ENCODE data around the gene EML6. TPM values are rescaled to one million over a fixed set of nuclear protein-coding genes. Genes with fewer than 3 reads are reported as not detected.
A peak's percentile ranks its signal among the peaks of the same experiment; 100 is the strongest.

EML6 gene
- total RNA-seq, 1 donor = 1.1 TPM

DNA sequence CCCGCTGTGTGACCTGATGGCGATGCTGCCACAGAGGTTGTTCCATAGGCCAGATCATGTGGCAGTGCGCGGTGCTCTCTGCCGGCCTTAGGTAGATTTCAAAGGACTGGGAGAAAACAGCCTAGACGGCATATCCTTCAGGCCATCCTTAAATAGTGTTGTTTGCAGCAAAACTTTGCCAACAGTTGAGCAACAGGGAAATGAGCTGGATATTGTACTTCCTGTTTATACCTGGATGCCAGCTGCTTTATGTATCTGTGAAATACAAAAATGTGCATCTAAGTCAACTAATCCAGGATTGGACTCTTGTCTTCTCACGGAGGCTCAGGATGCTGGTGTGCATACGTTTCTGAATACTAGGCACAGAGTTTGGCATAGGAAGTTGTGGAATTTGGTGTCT is 107.1 kb downstream of the EML6 start:
- Histone ChIP-seq H3K36me3 (ENCODE audit: insufficient read depth, low read length) (no peaks in the 10 kb centered on the region), H3K4me1 (ENCODE audit: insufficient read depth, low read length) (no peaks in the 10 kb centered on the region), H3K4me3 (ENCODE audit: insufficient read depth, low read length) (no peak overlapping the region), H3K27me3 (ENCODE audit: insufficient read depth, low read length) (peaks cover 16% of the 10 kb centered on the region), H3K27ac (ENCODE audit: low read depth, low read length) (no peak overlapping the region), H2AFZ (ENCODE audit: low read length) (no peak overlapping the region), H3K4me2 (ENCODE audit: insufficient read depth, low read length) (no peak overlapping the region), H3K79me2 (ENCODE audit: insufficient read depth, low read length) (no peaks in the 10 kb centered on the region), H4K20me1 (ENCODE audit: insufficient read depth, low read length) (no peaks in the 10 kb centered on the region), H3K9me3 (ENCODE audit: low read depth, low read length) (no peaks in the 10 kb centered on the region)
- TF ChIP-seq, protein P1, sequence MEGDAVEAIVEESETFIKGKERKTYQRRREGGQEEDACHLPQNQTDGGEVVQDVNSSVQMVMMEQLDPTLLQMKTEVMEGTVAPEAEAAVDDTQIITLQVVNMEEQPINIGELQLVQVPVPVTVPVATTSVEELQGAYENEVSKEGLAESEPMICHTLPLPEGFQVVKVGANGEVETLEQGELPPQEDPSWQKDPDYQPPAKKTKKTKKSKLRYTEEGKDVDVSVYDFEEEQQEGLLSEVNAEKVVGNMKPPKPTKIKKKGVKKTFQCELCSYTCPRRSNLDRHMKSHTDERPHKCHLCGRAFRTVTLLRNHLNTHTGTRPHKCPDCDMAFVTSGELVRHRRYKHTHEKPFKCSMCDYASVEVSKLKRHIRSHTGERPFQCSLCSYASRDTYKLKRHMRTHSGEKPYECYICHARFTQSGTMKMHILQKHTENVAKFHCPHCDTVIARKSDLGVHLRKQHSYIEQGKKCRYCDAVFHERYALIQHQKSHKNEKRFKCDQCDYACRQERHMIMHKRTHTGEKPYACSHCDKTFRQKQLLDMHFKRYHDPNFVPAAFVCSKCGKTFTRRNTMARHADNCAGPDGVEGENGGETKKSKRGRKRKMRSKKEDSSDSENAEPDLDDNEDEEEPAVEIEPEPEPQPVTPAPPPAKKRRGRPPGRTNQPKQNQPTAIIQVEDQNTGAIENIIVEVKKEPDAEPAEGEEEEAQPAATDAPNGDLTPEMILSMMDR (IDR thresholded peaks at IDR 0.05; ENCODE audit: extremely low read depth, low read depth, low read length) = no peak
- DNase-seq (ENCODE audit: insufficient read length, low spot score, missing footprints) = no peak

DNA sequence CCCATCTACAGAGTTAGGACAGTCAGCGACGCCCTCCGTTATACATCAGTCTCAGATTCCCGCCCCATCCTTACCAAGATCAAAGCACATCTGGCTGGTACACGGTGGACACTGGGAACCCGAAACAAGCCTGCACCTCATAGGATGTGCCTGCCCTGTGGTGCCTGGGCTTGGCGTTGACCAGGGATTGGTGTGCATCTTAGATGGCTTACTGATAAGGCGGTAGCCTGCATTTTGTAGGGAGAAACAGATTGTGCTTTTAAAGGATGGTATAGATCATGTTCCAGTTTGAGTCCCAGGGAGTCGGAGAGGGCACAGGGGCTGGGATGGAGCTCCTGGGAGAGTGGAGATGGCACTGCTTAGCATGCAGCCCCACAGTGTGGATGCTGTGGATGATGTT is 108.0 kb downstream of the EML6 start:
- no peak overlapping the region for H3K27ac ChIP-seq (ENCODE audit: low read depth, low read length)
- TF ChIP-seq, protein P1 (IDR thresholded peaks at IDR 0.05; ENCODE audit: extremely low read depth, low read depth, low read length) = no peak
- H3K4me2 ChIP-seq (ENCODE audit: insufficient read depth, low read length) = no peak overlapping the region
- peaks cover 11% of the 10 kb centered on the region for H3K27me3 ChIP-seq (ENCODE audit: insufficient read depth, low read length)
- H4K20me1 ChIP-seq (ENCODE audit: insufficient read depth, low read length) = no peaks in the 10 kb centered on the region
- no peaks in the 10 kb centered on the region for H3K36me3 ChIP-seq (ENCODE audit: insufficient read depth, low read length)
- no peak overlapping the region for H3K4me3 ChIP-seq (ENCODE audit: insufficient read depth, low read length)
- no peak for DNase-seq (ENCODE audit: insufficient read length, low spot score, missing footprints)
- H3K4me1 ChIP-seq (ENCODE audit: insufficient read depth, low read length) = no peaks in the 10 kb centered on the region
- no peaks in the 10 kb centered on the region for H3K79me2 ChIP-seq (ENCODE audit: insufficient read depth, low read length)
- no peaks in the 10 kb centered on the region for H3K9me3 ChIP-seq (ENCODE audit: low read depth, low read length)
- H2AFZ ChIP-seq (ENCODE audit: low read length) = no peak overlapping the region

DNA sequence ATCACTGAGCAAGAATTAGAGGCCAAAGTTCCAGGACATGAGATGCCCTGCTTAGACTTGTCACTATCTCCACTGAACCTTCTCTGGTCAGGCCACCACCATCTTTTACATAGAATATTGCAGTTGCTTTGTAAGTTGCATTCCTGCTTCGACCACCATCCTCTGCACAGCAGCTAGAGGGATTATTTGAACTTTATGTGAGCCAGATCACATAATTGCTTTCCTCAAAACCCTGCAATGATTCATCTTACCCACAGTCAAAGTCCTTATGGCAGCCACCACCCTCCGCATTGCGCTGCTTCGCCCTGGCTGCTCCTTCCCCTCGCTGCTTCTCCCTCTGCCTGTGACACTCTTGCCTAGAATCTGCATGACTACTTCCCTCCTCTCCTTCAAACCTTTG is 111.3 kb downstream of the EML6 start:
- no peak overlapping the region for H2AFZ ChIP-seq (ENCODE audit: low read length)
- H3K4me1 ChIP-seq (ENCODE audit: insufficient read depth, low read length) = peaks cover 3% of the 10 kb centered on the region
- no peak overlapping the region for H3K27ac ChIP-seq (ENCODE audit: low read depth, low read length)
- no peaks in the 10 kb centered on the region for H3K79me2 ChIP-seq (ENCODE audit: insufficient read depth, low read length)
- no peaks in the 10 kb centered on the region for H3K9me3 ChIP-seq (ENCODE audit: low read depth, low read length)
- H3K4me3 ChIP-seq (ENCODE audit: insufficient read depth, low read length) = no peak overlapping the region
- no peak overlapping the region for H3K4me2 ChIP-seq (ENCODE audit: insufficient read depth, low read length)
- peak; percentile 37 for DNase-seq (ENCODE audit: insufficient read length, low spot score, missing footprints)
- TF ChIP-seq, protein P1 (IDR thresholded peaks at IDR 0.05; ENCODE audit: extremely low read depth, low read depth, low read length) = no peak
- no peaks in the 10 kb centered on the region for H3K36me3 ChIP-seq (ENCODE audit: insufficient read depth, low read length)
- H4K20me1 ChIP-seq (ENCODE audit: insufficient read depth, low read length) = no peaks in the 10 kb centered on the region
- no peaks in the 10 kb centered on the region for H3K27me3 ChIP-seq (ENCODE audit: insufficient read depth, low read length)

GRCh38 chr2:54836477-54836876 is 113.0 kb downstream of the EML6 start:
- peak; percentile 42 for DNase-seq (ENCODE audit: insufficient read length, low spot score, missing footprints)
- H4K20me1 ChIP-seq (ENCODE audit: insufficient read depth, low read length) = no peaks in the 10 kb centered on the region
- no peak overlapping the region for H3K4me3 ChIP-seq (ENCODE audit: insufficient read depth, low read length)
- no peak overlapping the region for H3K27ac ChIP-seq (ENCODE audit: low read depth, low read length)
- H3K27me3 ChIP-seq (ENCODE audit: insufficient read depth, low read length) = no peaks in the 10 kb centered on the region
- no peaks in the 10 kb centered on the region for H3K9me3 ChIP-seq (ENCODE audit: low read depth, low read length)
- no peak overlapping the region for H3K4me2 ChIP-seq (ENCODE audit: insufficient read depth, low read length)
- H3K36me3 ChIP-seq (ENCODE audit: insufficient read depth, low read length) = no peaks in the 10 kb centered on the region
- no peaks in the 10 kb centered on the region for H3K79me2 ChIP-seq (ENCODE audit: insufficient read depth, low read length)
- no peak overlapping the region for H2AFZ ChIP-seq (ENCODE audit: low read length)
- peaks cover 3% of the 10 kb centered on the region for H3K4me1 ChIP-seq (ENCODE audit: insufficient read depth, low read length)
- TF ChIP-seq, protein P1 (IDR thresholded peaks at IDR 0.05; ENCODE audit: extremely low read depth, low read depth, low read length) = no peak
